ENCODE data around the gene CTXND2.
"Not testable (repeated sequence)": the region's sequence is repeated elsewhere in the genome, so short reads cannot be mapped to it uniquely, and the experiment has no call there.

CTXND2 gene

DNA sequence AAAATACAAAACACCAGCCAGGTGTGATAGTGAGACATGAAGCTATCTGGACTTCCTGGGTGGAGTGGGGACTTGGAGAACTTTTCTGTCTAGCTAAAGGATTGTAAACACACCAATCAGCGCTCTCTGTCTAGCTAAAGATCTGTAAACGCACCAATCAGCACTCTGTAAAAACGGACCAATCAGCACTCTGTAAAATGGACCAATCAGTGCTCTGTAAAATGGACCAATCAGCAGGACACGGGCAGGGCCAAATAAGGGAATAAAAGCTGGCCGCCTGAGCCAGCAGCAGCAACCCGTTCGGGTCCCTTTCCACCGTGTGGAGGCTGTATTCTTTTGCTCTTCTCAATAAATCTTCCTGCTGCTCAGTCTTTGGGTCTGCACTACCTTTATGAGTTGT lies 12.9 kb downstream of the CTXND2 start:
- not testable (repeated sequence) for H3K36me3 ChIP-seq (ENCODE audit: control insufficient read depth in 1 of 2, insufficient read depth in 2 of 2, low read length in 2 of 2); H3K4me1 ChIP-seq (ENCODE audit: control insufficient read depth in 1 of 2, insufficient read depth in 2 of 2, low read length in 2 of 2); H3K4ac ChIP-seq (ENCODE audit: low read depth, low read length); H2AFZ ChIP-seq (ENCODE audit: insufficient read depth, low read length, poor library complexity); H4K91ac ChIP-seq (ENCODE audit: low read depth, low read length); H2BK120ac ChIP-seq (ENCODE audit: insufficient read depth, low read length, poor library complexity); H4K8ac ChIP-seq (ENCODE audit: low read depth, low read length); H3K79me1 ChIP-seq (ENCODE audit: low read length); H3K4me3 ChIP-seq (ENCODE audit: low read depth, low read length); H3K23ac ChIP-seq (ENCODE audit: low read length); H3K27ac ChIP-seq (ENCODE audit: low read depth, low read length); DNase-seq; H2BK5ac ChIP-seq (ENCODE audit: low read depth, low read length, poor library complexity); H3K9me3 ChIP-seq (ENCODE audit: insufficient read depth, low read depth, low read length); H3K4me2 ChIP-seq (ENCODE audit: low read length); H2BK12ac ChIP-seq (ENCODE audit: low read length); H3K18ac ChIP-seq (ENCODE audit: low read length); H3K79me2 ChIP-seq (ENCODE audit: control insufficient read depth, insufficient read depth, low read length, poor library complexity); H2AK5ac ChIP-seq (ENCODE audit: low read length); H3K9ac ChIP-seq (ENCODE audit: low read length); H3K27me3 ChIP-seq (ENCODE audit: insufficient read depth, low read length); H3K14ac ChIP-seq (ENCODE audit: low read length); H4K12ac ChIP-seq (ENCODE audit: low read depth, low read length)
- WGBS (ENCODE audit: extremely low coverage, insufficient coverage, insufficient read length): no CpG with 5 or more reads among the region's 8 CpGs

- H3K23ac ChIP-seq (ENCODE audit: low read length): no peak overlapping the region
- H3K4me1 ChIP-seq (ENCODE audit: control insufficient read depth in 1 of 2, insufficient read depth in 2 of 2, low read length in 2 of 2): peaks cover 0 to 3% of the 10 kb centered on the region in 2 experiments
- no peaks in the 10 kb centered on the region for H3K79me1 ChIP-seq (ENCODE audit: low read length)
- 100% methylated on average over 1 of the region's 5 CpGs for WGBS (ENCODE audit: extremely low coverage, insufficient coverage, insufficient read length)
- H2BK12ac ChIP-seq (ENCODE audit: low read length): no peak overlapping the region
- H3K27ac ChIP-seq (ENCODE audit: low read depth, low read length): no peak overlapping the region
- H3K4me2 ChIP-seq (ENCODE audit: low read length): no peak overlapping the region
- no peaks in the 10 kb centered on the region for H3K27me3 ChIP-seq (ENCODE audit: insufficient read depth, low read length)
- no peak overlapping the region for H3K4ac ChIP-seq (ENCODE audit: low read depth, low read length)
- no peak overlapping the region for H4K8ac ChIP-seq (ENCODE audit: low read depth, low read length)
- H4K12ac ChIP-seq (ENCODE audit: low read depth, low read length): no peak overlapping the region
- no peaks in the 10 kb centered on the region for H3K9me3 ChIP-seq (ENCODE audit: insufficient read depth, low read depth, low read length)
- no peak overlapping the region for H3K4me3 ChIP-seq (ENCODE audit: low read depth, low read length)
- no peaks in the 10 kb centered on the region for H3K79me2 ChIP-seq (ENCODE audit: control insufficient read depth, insufficient read depth, low read length, poor library complexity)
- H2AK5ac ChIP-seq (ENCODE audit: low read length): no peak overlapping the region
- no peak overlapping the region for H4K91ac ChIP-seq (ENCODE audit: low read depth, low read length)
- DNase-seq: peak; percentile 72 to 86
- no peak overlapping the region for H3K14ac ChIP-seq (ENCODE audit: low read length)
- no peak overlapping the region for H3K18ac ChIP-seq (ENCODE audit: low read length)
- no peak overlapping the region for H2BK120ac ChIP-seq (ENCODE audit: insufficient read depth, low read length, poor library complexity)
- H2BK5ac ChIP-seq (ENCODE audit: low read depth, low read length, poor library complexity): no peak overlapping the region
- H2AFZ ChIP-seq (ENCODE audit: insufficient read depth, low read length, poor library complexity): no peak overlapping the region
- no peaks in the 10 kb centered on the region for H3K36me3 ChIP-seq (ENCODE audit: control insufficient read depth in 1 of 2, insufficient read depth in 2 of 2, low read length in 2 of 2)
- no peak overlapping the region for H3K9ac ChIP-seq (ENCODE audit: low read length)
Observed at GRCh38 chr1:150902346-150902745, 15.4 kb downstream of the CTXND2 start.

DNA sequence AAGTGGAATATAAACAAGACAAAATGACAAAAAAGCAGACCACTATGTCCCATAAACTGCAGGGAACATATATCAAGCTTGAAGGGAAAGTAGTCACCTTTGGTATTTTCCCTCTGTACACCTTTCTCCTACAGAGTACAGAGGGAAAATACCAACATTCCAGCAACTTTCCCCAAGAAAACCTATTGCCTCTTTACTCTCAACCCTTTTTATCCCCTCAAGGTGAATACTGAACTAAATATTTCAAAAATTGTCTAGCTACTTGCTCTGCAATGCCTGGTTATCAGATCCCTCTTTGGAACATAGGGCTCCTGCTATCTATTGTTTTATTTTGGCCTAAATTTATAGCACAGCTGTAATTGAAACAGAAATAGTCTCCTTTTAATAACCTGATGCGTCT lies 15.8 kb downstream of the CTXND2 start:
- no peak overlapping the region for H2BK120ac ChIP-seq (ENCODE audit: insufficient read depth, low read length, poor library complexity)
- no peak overlapping the region for H3K9ac ChIP-seq (ENCODE audit: low read length)
- no peaks in the 10 kb centered on the region for H3K79me1 ChIP-seq (ENCODE audit: low read length)
- H4K8ac ChIP-seq (ENCODE audit: low read depth, low read length): no peak overlapping the region
- H2AFZ ChIP-seq (ENCODE audit: insufficient read depth, low read length, poor library complexity): no peak overlapping the region
- peaks cover 0 to 3% of the 10 kb centered on the region in 2 experiments for H3K4me1 ChIP-seq (ENCODE audit: control insufficient read depth in 1 of 2, insufficient read depth in 2 of 2, low read length in 2 of 2)
- no peak overlapping the region for H3K23ac ChIP-seq (ENCODE audit: low read length)
- no peak overlapping the region for H3K18ac ChIP-seq (ENCODE audit: low read length)
- H2BK5ac ChIP-seq (ENCODE audit: low read depth, low read length, poor library complexity): no peak overlapping the region
- H3K4me2 ChIP-seq (ENCODE audit: low read length): no peak overlapping the region
- no peak overlapping the region for H3K4me3 ChIP-seq (ENCODE audit: low read depth, low read length)
- peak; percentile 48 to 96 for DNase-seq
- H3K27ac ChIP-seq (ENCODE audit: low read depth, low read length): no peak overlapping the region
- H2BK12ac ChIP-seq (ENCODE audit: low read length): no peak overlapping the region
- WGBS (ENCODE audit: extremely low coverage, insufficient coverage, insufficient read length): no CpG with 5 or more reads among the region's 1 CpG
- H3K9me3 ChIP-seq (ENCODE audit: insufficient read depth, low read depth, low read length): no peaks in the 10 kb centered on the region
- H4K12ac ChIP-seq (ENCODE audit: low read depth, low read length): no peak overlapping the region
- no peak overlapping the region for H2AK5ac ChIP-seq (ENCODE audit: low read length)
- no peak overlapping the region for H3K14ac ChIP-seq (ENCODE audit: low read length)
- H3K4ac ChIP-seq (ENCODE audit: low read depth, low read length): no peak overlapping the region
- H3K79me2 ChIP-seq (ENCODE audit: control insufficient read depth, insufficient read depth, low read length, poor library complexity): no peaks in the 10 kb centered on the region
- H3K27me3 ChIP-seq (ENCODE audit: insufficient read depth, low read length): no peaks in the 10 kb centered on the region
- H4K91ac ChIP-seq (ENCODE audit: low read depth, low read length): no peak overlapping the region
- no peaks in the 10 kb centered on the region for H3K36me3 ChIP-seq (ENCODE audit: control insufficient read depth in 1 of 2, insufficient read depth in 2 of 2, low read length in 2 of 2)

- Histone ChIP-seq H3K14ac (ENCODE audit: low read length) (no peak overlapping the region), H3K9me3 (ENCODE audit: insufficient read depth, low read depth, low read length) (peaks cover 4% of the 10 kb centered on the region), H3K27me3 (ENCODE audit: insufficient read depth, low read length) (no peaks in the 10 kb centered on the region), H3K79me1 (ENCODE audit: low read length) (no peaks in the 10 kb centered on the region), H3K23ac (ENCODE audit: low read length) (no peak overlapping the region), H3K4ac (ENCODE audit: low read depth, low read length) (no peak overlapping the region), H2AK5ac (ENCODE audit: low read length) (no peak overlapping the region), H3K4me3 (ENCODE audit: low read depth, low read length) (no peak overlapping the region), H3K4me2 (ENCODE audit: low read length) (no peak overlapping the region), H3K79me2 (ENCODE audit: control insufficient read depth, insufficient read depth, low read length, poor library complexity) (no peaks in the 10 kb centered on the region), H2BK5ac (ENCODE audit: low read depth, low read length, poor library complexity) (no peak overlapping the region), H3K27ac (ENCODE audit: low read depth, low read length) (no peak overlapping the region), H2BK120ac (ENCODE audit: insufficient read depth, low read length, poor library complexity) (no peak overlapping the region), H4K12ac (ENCODE audit: low read depth, low read length) (no peak overlapping the region), H3K9ac (ENCODE audit: low read length) (no peak overlapping the region), H3K18ac (ENCODE audit: low read length) (no peak overlapping the region), H2BK12ac (ENCODE audit: low read length) (no peak overlapping the region), H4K91ac (ENCODE audit: low read depth, low read length) (no peak overlapping the region), H2AFZ (ENCODE audit: insufficient read depth, low read length, poor library complexity) (no peak overlapping the region), H3K36me3 (ENCODE audit: control insufficient read depth in 1 of 2, insufficient read depth in 2 of 2, low read length in 2 of 2) (no peaks in the 10 kb centered on the region), H4K8ac (ENCODE audit: low read depth, low read length) (no peak overlapping the region), H3K4me1 (ENCODE audit: control insufficient read depth in 1 of 2, insufficient read depth in 2 of 2, low read length in 2 of 2) (peaks cover 0 to 3% of the 10 kb centered on the region in 2 experiments)
- no peak for DNase-seq
- no CpG with 5 or more reads among the region's 6 CpGs for WGBS (ENCODE audit: extremely low coverage, insufficient coverage, insufficient read length)
Observed at GRCh38 chr1:150905301-150905700, 18.4 kb downstream of the CTXND2 start.
